Stimulated activated CD4-positive, alpha-beta T cell treated with anti-CD3 and anti-CD28 coated beads, Interleukin-15, amount 100 ng/mL, for 1 hour (primary cell): ENCODE results near the gene RNASE13.

ENCODE experiments used
- DNase-seq, 2 donors: peaks; one replicate each; pipeline ENCODE4 v3.0.0-alpha.2; 2020; ENCODE audit warnings: low read depth in 1 of 2, low spot score in 1 of 2

RNASE13 gene, protein sequence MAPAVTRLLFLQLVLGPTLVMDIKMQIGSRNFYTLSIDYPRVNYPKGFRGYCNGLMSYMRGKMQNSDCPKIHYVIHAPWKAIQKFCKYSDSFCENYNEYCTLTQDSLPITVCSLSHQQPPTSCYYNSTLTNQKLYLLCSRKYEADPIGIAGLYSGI

DNA sequence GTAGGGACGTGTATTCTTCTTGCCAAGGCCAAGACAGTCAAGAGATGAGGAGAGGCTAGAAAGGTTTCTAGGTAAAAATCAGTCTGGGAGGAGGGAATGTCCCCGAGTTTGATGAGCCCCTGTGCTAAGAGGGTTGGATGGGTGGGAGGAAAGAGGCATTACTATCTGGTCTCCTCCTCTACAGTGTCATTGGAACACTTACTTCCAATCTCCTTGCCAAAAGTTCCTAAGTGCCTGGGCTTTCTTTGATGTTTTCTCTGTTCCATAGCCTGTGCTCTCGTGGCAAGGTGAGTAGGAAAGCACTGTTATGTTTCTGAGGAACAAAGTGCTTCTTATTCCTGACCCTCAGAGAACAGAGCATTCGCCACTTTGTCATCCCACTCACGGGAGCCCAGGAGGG, at the start of gene RNASE13:
RNASE13 (minus strand) TSS at position 101 of the 400 bp plus-strand sequence. CDS start 519 bp downstream, outside the sequence.
- no peak for DNase-seq

DNA sequence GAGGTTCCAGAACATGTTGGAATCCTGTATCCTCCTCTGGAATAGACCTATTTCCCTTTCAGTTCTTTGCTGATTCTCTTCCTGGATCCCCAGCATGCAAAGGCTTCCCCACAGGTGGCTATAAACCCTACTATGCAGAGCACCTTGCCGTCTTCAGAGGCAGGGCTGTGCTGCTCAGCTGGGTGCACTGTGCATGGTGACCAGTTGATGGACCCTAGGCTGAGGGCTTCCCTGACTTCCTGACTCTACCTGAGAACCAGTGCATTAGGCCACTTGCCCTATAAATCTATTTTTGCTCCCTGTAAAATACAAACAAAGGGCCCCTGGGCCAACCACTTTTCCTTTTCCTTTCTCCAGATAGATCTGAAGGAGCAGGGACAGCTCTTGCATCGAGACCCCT, 49.8 kb upstream of the RNASE13 start:
- no peak for DNase-seq

DNA sequence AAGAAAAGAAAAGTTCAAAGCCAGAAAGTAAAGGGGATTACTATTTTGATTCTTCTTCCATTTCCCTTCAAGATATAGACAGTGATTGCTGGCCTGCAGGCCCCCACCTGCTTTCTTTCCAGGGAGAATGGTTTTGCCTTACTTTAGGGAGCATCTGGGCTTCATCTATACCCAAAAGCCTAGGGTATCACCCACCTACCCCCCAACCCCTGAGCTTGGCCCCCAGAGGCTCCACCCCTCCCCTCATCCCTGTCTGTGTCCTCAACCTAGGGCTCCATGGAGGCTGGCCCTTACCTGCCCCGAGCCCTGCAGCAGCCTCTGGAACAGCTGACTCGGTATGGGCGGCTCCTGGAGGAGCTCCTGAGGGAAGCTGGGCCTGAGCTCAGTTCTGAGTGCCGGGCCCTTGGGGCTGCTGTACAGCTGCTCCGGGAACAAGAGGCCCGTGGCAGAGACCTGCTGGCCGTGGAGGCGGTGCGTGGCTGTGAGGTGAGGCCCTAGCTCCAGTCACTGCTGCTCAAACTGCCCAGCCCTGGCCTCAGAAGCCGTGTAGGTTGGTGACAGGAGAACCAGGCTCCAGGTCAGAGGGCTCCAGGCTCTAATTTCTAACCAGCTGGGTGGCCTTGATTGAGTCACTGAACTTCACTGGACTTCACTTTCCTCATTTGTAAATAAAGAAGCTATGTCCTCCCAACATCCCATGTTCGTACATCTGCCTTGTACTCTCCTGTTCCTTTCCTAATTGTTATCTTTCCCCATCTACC, 49.1 kb upstream of the RNASE13 start:
- no peak for DNase-seq

DNA sequence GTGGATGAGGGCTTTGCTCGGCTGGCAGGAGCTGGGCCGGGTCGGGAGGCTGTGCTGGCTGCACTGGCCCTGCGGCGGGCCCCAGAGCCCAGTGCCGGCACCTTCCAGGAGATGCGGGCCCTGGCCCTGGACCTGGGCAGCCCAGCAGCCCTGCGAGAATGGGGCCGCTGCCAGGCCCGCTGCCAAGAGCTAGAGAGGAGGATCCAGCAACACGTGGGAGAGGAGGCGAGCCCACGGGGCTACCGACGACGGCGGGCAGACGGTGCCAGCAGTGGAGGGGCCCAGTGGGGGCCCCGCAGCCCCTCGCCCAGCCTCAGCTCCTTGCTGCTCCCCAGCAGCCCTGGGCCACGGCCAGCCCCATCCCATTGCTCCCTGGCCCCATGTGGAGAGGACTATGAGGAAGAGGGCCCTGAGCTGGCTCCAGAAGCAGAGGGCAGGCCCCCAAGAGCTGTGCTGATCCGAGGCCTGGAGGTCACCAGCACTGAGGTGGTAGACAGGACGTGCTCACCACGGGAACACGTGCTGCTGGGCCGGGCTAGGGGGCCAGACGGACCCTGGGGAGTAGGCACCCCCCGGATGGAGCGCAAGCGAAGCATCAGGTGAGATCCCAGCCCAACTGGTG, 47.0 kb upstream of the RNASE13 start:
- no peak for DNase-seq

DNA sequence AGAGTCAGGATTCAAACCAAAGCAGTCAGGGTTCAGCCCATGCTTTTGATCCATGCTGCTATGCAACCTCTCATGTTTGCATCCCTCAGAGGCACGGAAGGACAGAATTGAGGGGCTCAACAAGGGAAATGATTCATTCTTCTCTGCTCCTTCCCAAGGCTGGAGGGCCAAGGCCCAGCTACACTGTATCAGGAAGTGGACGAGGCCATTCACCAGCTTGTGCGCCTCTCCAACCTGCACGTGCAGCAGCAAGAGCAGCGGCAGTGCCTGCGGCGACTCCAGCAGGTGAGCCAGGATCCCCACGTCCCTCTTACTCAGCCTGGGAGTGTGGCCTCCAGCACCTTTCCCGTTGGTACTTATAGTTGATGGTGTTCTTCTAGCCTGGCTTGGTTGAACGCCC, 44.1 kb upstream of the RNASE13 start:
- DNase-seq = no peak

DNA sequence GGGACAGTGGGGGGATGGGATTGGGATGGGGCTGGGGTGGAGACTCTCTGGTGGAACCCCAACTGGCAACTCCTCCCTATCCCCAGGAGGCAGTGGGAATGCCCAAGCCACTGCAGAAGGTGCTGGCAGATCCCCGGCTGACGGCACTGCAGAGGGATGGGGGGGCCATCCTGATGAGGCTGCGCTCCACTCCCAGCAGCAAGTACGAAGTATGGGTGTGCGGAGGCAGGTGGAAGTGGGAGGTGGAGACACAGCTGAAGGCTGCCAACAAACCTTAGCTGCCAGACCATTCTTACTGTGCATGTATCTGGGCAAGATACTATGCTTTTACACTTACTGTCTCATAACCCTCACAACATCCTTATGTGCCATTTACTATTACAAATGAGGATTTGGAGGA, 43.7 kb upstream of the RNASE13 start:
- DNase-seq = no peak

DNA sequence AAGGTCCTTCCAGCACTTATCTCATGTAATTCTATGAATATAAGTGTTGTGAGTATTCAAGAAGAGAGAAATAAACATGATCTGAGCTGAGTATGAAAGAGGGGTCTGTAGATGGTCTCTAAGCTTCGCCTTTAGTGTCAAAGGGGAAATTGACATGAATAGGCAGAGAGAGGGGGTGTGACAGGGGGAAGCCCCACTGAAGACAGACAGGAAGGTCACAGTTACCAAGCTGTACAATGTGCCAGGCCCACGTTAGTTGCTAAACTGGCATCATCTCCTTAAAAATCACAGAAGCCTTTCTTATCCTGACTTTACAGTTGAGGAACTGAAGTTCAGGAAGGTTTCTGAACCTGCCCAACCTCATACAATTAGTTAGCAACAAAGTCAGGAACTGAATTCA, 43.1 kb upstream of the RNASE13 start:
- DNase-seq = no peak

DNA sequence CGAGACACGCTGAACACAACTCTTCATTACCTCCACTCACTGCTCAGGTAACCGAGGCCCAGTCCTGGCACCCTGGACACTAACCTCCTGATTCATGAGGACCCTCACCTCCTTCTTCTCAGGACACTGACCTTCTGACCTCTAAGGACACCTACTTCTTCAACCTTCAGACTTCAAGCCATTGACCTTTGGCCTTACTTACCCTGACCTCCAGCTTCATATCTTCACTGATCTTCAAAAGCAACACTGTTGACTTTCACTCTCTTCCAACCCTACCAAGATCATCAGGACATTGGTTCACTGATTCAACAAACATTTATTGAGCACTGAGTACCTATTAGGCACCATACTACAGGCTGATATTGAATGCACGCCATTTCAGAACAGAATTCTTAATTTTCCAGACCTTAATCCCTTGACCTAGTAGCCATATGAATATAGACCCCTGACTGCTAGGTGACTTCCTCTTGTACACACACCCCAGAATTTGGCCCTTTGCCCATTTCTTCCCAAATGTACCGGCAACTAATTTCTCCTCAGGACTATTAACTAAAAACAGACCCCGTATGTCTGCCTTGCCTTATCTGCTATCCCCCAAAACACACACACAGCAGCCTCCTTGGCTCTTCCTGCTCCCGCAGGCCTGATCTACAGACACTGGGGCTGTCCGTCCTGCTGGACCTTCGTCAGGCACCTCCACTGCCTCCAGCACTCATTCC, 41.3 kb upstream of the RNASE13 start:
- no peak for DNase-seq

DNA sequence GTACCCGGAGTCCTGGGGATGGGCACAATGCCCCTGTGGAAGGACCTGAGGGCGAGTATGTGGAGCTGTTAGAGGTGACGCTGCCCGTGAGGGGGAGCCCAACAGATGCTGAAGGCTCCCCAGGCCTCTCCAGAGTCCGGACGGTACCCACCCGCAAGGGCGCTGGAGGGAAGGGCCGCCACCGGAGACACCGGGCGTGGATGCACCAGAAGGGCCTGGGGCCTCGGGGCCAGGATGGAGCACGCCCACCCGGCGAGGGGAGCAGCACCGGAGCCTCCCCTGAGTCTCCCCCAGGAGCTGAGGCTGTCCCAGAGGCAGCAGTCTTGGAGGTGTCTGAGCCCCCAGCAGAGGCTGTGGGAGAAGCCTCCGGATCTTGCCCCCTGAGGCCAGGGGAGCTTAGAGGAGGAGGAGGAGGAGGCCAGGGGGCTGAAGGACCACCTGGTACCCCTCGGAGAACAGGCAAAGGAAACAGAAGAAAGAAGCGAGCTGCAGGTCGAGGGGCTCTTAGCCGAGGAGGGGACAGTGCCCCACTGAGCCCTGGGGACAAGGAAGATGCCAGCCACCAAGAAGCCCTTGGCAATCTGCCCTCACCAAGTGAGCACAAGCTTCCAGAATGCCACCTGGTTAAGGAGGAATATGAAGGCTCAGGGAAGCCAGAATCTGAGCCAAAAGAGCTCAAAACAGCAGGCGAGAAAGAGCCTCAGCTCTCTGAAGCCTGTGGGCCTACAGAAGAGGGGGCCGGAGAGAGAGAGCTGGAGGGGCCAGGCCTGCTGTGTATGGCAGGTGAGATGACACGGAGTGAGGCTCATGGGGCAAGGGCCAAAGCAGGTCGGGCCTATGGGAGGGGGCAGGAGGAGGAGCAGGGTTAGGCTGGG, 40.0 kb upstream of the RNASE13 start:
- DNase-seq = no peak

DNA sequence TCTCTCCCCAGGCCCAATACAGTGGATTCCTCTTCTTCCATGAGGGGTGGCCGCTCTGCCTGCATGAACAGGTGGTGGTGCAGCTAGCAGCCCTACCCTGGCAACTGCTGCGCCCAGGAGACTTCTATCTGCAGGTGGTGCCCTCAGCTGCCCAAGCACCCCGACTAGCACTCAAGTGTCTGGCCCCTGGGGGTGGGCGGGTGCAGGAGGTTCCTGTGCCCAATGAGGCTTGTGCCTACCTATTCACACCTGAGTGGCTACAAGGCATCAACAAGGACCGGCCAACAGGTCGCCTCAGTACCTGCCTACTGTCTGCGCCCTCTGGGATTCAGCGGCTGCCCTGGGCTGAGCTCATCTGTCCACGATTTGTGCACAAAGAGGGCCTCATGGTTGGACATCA, 39.3 kb upstream of the RNASE13 start:
- DNase-seq = no peak

DNA sequence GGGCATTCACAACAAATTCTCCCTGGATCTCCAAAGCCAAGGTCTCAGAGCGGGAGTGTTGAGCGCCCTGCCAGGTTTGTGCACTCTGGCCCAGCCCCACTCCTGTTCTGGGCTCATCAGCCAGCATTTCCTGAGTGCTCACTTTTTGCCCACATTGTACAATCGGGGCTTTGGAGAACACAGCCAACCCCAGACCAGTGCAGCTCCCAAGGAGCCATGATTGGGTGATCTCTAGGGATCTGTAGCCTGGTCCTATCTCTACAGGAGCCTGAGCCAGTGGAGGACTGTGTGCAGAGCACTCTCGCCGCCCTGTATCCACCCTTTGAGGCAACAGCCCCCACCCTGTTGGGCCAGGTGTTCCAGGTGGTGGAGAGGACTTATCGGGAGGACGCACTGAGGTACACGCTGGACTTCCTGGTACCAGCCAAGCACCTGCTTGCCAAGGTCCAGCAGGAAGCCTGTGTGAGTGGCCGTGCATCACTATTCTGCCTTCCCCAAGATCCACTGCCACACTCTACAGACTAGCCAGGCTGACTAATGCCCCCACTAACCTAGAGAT, 38.3 kb upstream of the RNASE13 start:
- DNase-seq = no peak

DNA sequence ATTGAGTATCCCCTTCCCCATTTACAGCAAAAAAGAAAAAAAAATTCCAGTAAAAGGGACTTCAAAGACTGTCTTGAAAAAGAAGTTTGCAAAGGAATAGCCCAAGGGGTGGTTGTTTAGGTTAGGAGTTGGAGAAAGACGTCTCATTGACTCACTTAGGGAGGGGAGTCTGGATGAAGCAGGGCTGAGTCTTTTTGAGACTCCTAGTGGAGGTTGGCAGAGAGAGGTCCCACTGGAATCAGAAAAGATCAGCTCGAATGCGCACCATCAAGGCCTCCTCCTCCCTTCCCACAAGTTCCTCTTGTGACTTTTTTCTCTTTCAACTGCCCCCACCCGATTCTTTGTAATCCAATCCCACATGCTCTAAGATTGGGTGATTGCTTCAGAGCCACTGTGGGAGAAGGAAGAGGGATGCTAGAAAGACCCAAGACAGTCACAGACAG, 37.4 kb upstream of the RNASE13 start:
- no peak for DNase-seq

DNA sequence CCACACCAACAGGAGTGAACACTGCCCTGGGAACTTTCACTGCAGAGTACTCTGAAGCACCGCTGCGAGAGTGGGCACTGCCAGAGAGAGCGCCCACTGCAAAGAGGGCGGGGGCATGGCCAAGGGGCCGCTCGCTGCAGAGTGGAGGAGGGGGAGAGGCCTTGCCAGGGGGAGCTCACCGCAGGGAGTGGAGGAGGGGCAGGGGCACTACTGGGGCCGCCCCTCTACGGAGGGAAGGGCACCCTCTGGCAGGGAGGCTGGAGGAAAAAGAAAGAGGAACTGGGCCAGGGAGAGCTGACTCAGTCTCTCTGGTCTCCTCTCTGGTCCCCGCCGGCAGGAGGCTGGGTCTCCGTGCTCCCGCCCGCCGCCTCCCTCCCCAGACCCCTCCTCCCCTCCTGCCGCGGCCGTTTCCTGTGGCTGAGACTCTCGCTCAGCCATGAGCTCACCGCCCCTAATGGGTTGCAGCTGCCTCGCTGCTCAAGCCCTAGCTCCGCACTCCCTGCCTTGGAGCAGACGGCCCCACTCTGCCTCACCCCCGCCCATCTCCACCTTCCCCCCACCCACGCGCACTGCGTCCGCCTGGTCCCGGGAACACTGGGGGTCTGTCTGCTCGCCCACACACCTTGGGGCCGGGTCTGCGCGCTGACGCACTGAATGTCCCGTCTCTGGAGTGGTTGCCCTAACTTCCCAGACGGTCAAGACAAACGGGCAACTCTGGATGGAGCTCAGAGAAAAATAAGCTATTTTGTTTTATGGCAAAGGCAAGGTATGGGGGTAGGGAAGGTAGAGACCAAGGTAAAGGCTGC, 36.8 kb upstream of the RNASE13 start:
- no peak for DNase-seq

DNA sequence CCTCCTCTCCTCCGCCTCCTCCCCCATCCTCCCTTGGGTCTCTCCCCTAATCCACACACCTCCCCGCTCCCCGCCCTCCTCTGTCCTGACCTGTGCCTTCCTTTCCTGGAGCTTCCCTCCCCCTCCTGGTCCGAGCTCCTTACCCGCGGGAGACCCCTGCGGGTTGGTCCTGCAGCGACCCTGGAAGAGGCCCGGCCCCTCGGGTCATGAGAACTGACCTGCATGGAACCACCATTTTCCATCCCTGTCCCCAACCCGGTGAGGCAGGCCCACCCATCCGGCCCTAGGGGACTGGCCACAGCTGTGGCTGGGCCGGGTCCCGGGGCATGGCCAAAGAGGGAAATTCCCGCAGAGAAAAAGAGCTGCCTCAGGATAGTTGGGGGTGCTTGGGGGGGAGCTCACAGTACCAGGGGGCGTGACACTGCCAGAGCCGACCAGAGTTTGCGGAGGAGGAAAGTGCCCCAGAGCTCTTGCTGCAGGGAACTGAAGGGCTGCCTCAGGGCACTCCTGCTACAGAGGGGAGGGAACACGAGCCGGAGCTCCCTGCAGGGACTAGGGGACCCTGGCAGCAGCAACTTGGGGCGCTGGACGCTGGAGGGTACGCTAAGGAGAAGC, 36.1 kb upstream of the RNASE13 start:
- no peak for DNase-seq

DNA sequence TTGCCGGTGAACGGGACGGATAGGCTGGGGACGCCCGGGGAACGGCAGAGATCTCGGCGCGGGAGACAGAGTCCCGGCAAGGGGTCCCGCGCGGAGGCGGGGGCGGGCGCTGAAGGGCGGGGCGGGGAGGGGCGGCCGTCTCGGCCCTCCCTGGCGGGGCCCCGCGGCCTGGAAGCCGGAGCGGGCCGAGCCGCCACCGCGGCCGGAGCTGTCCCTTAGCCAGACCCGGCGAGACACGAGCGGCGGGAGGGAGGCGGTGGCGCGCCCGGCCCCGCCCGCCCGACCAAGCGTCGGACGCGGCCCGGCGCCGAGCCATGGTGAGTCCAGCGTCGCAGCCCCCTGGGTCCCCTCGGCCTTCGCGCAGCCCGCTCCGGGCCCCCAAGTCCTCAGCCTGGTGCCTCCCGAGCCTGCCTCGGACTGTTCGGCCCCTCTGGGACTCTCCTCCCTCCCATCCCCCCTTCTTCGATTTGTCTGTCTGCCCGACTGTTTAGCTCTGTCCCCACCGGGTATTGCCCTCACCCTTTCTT, 35.5 kb upstream of the RNASE13 start, which contains the start of gene ARHGEF40:
ARHGEF40 (plus strand) TSS at position 222 of the 527 bp plus-strand sequence; CDS start at position 315, 93 bp downstream.
- no peak for DNase-seq

DNA sequence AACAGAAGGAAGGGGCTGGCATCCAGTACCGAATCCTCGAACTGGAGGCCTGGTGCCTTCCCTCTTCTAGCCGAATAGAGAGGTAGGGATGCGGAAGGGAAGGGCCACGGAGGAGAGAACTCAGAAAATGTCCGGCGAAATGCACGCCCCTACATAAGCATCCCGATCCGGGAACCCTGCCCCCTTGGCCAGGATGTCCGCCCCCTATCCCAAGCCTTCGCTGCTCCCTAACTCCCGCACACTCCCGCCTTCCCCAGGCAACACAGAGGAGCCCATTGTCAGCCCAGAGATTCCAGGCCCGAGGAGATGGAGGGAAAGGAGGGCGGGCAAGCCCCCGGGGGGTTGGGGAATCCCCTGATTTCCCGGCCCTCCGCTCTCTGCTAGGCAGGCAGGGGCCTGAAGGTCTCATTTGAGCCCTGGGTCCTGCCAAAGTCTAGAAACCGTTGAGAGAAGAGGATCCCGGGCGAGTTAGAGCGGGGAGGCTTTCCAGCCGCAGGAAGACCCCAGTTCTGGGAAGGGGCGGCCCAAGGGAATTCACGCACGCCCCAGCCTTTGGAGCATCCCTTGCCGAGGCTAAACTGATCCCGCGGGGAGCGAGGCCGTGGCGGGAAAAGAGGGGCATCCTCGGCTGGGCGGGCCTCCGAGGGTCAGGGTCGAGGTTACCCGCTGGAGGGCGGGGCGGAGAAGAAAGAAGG, 34.9 kb upstream of the RNASE13 start:
- DNase-seq = no peak

DNA sequence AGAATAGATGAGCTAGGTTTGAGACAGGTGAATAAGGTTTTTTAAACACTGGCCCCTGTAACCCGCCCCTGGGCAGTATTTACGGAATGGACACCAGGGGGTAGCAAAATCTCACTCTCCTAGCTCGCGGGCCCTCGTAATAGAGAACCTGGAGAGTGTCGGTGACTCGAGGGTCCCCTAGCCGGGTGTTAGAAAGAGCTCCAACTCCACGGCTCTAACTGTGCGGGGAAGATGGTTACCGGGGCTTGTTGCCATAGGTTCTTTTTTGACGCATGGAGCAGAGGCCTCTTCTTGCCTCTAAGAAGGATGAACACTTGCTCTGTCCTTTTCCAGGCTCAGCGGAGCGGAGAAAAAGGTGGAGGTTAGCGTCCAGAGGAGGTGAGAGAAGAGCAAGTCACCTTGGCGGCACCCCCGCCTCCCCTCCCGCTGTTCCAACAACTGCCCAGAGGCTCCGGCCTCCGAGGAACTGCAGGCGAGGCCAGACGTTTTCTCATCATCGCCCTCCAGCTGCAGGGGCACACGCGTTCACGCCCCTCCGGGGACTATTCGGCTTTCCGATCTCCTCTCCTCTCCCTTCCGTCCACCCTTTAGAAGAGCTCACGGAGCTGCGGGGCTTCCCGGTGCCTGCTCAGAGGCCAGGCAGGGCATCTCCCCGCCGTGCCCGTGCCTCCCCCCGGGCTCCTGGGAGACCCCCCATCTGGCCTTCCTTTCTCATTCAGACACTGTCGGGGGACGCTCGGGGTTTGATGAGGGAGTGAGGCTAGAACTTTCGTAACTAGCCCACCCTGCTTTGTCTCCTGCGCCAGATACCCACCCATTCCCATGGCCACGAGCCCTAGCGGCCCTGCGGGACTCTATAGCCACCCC, 34.1 kb upstream of the RNASE13 start:
- no peak for DNase-seq
